ENCODE results near the gene DNAJC13.

DNAJC13 gene

DNA sequence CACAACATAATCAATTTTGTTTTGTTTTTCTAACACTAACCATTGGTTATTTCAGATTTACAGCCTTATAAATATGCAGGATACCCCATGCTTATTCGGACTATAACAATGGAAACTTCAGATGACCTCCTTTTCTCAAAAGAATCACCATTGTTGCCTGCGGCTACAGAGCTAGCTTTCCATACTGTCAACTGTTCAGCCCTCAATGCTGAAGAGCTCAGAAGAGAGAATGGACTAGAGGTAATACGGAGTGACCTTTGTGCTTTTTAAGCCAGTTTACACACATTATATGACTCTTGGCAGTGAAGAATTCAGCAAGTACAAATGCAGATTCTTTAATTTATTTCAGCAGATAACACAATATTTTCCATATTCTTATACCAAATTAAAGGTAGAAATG lies 81.8 kb downstream of the DNAJC13 start:
- DNase-seq (ENCODE audit: low spot score), result no peak
- TF ChIP-seq, protein P1, sequence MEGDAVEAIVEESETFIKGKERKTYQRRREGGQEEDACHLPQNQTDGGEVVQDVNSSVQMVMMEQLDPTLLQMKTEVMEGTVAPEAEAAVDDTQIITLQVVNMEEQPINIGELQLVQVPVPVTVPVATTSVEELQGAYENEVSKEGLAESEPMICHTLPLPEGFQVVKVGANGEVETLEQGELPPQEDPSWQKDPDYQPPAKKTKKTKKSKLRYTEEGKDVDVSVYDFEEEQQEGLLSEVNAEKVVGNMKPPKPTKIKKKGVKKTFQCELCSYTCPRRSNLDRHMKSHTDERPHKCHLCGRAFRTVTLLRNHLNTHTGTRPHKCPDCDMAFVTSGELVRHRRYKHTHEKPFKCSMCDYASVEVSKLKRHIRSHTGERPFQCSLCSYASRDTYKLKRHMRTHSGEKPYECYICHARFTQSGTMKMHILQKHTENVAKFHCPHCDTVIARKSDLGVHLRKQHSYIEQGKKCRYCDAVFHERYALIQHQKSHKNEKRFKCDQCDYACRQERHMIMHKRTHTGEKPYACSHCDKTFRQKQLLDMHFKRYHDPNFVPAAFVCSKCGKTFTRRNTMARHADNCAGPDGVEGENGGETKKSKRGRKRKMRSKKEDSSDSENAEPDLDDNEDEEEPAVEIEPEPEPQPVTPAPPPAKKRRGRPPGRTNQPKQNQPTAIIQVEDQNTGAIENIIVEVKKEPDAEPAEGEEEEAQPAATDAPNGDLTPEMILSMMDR (IDR thresholded peaks at IDR 0.05; ENCODE audit: borderline replicate concordance, control extremely low read depth, extremely low read depth, insufficient read depth, missing control alignments), result no peak
- in situ Hi-C loops (cut with MboI; ENCODE audit: low sequenced_read_pairs, unreplicated experiment), result no loop called here

DNA sequence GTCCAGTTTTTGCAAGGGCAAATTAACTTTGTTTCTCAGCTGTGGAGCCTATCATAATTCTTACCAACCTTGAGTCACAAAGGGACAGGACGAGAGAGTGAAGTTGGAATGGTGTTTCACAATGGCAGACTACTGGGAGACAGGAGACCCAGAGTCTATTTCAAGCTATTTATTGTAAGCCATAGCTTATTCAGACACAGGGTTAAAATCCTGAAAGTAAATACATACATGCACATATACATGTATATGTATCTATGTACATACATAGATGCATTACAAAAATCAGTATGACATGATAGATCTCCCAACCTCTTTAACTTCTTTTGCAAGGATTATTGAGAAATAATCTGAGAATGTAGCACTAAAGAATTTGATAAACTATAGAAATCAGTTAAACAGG lies 86.3 kb downstream of the DNAJC13 start:
- in situ Hi-C loops (cut with MboI; ENCODE audit: low sequenced_read_pairs, unreplicated experiment), result no loop called here
- no peak for DNase-seq (ENCODE audit: low spot score)

DNA sequence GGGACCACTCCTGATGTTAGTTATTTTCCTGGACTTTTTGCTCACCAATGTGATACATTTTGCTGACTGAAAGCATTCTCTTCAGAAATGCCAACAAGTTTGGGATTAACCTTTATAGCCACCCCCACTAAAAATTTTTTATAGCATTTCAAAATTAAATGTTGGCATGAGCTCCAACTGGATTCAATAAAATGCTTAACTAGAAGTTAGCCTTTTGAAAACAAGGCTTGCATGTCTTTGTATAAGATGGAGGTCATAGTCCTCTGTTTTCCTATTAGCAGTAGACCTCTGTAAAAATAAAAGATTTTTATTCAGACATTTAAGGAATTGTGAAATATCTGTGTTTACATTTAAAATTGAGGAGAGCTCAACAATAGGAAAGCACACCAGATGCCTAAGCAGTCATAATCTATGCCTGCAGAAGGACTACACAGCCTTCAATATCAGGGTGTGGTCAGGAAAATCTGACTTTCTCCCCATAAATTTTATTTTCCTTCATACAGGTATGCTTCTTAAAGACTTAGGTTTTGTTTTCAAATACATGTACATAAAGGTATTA lies 87.2 kb downstream of the DNAJC13 start:
- DNase-seq (ENCODE audit: low spot score), result no peak
- in situ Hi-C loops (cut with MboI; ENCODE audit: low sequenced_read_pairs, unreplicated experiment), result no loop called here
- TF ChIP-seq, protein P1 (IDR thresholded peaks at IDR 0.05; ENCODE audit: borderline replicate concordance, control extremely low read depth, extremely low read depth, insufficient read depth, missing control alignments), result no peak

More for the DNA sequence above, 86.3 kb downstream of the DNAJC13 start:
- TF ChIP-seq, protein P1 (IDR thresholded peaks at IDR 0.05; ENCODE audit: borderline replicate concordance, control extremely low read depth, extremely low read depth, insufficient read depth, missing control alignments), result no peak

DNA sequence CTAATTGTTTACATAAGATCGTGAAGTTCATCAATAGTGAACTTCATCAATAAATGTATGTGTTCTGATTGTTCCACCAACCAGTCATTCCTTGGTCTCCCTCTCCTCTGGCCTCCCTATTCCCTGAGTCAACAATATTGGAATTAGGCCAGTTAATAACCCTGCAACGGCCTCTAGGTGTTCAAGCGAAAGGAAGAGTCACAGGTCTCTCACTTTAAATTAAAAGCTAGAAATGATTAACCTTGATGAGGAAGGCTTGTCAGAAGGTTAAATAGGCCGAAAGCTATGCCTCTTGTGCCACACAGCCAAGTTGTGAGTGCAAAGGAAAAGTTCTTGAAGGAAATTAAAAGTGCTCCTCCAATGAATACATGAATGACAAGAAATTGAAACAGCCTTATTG lies 90.4 kb downstream of the DNAJC13 start:
- DNase-seq (ENCODE audit: low spot score), result no peak
- TF ChIP-seq, protein P1 (IDR thresholded peaks at IDR 0.05; ENCODE audit: borderline replicate concordance, control extremely low read depth, extremely low read depth, insufficient read depth, missing control alignments), result no peak
- in situ Hi-C loops (cut with MboI; ENCODE audit: low sequenced_read_pairs, unreplicated experiment), result no loop called here

DNA sequence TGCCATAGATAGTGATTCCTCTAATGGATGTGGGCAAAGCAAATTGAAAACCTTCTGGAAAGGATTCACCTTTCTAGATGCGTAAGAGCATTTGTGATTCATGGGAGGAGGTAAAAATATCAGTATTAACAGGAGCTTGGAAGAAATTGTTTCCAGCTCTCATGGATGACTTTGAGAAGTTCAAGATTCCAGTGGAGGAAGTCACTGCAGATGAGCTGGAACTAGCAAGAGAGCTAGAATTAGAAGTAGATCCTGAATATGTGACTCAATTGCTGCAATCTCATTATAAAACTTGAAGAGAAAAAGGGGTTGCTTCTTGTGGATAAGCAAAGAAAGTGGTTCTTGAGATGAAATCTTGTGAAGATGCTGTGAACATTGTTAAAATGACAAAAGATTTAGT lies 91.8 kb downstream of the DNAJC13 start:
- in situ Hi-C loops (cut with MboI; ENCODE audit: low sequenced_read_pairs, unreplicated experiment), result no loop called here
- DNase-seq (ENCODE audit: low spot score), result no peak
- TF ChIP-seq, protein P1 (IDR thresholded peaks at IDR 0.05; ENCODE audit: borderline replicate concordance, control extremely low read depth, extremely low read depth, insufficient read depth, missing control alignments), result no peak

DNA sequence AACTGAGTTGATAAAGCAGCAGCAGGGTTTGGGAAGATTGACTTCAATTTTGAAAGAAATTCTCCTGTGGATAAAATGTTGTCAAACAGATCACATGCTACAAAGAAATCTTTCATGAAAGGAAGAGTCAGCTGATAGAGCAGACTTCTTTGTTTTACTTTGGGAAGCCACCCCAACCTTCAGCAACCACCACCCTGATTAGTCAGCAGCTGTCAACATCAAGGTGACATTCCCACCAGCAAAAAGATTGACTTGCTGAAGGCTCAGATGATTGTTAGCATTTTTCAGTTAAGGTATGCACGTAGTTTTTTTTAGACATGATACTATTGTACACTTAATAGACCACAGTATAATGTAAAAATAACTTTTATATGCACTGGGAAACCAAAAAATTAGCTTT lies 92.2 kb downstream of the DNAJC13 start:
- TF ChIP-seq, protein P1 (IDR thresholded peaks at IDR 0.05; ENCODE audit: borderline replicate concordance, control extremely low read depth, extremely low read depth, insufficient read depth, missing control alignments), result no peak
- no peak for DNase-seq (ENCODE audit: low spot score)
- in situ Hi-C loops (cut with MboI; ENCODE audit: low sequenced_read_pairs, unreplicated experiment), result no loop called here
